Vagina (tissue), 2 donors: ENCODE measurements around the gene BCL2L2.
"Not testable (repeated sequence)": the region's sequence is repeated elsewhere in the genome, so short reads cannot be mapped to it uniquely, and the experiment has no call there.

ENCODE experiments used
- CTCF ChIP-seq, 3 experiments: fragments of 450-650 bp in 2 of 3; fragments of 200-600 bp in 1 of 3; sonication (generic) in 1 of 3; IDR thresholded peaks; one replicate each; pipeline ENCODE4 v1.5.1; 2017 to 2019; ENCODE audit warnings: antibody characterized with exemption in 3 of 3, mild to moderate bottlenecking in 2 of 3, moderate library complexity in 2 of 3
- POLR2A ChIP-seq, 2 donors: fragments of 450-650 bp; IDR thresholded peaks; one replicate each; pipeline ENCODE4 v1.6.1; 2017; ENCODE audit warnings: antibody characterized with exemption in 2 of 2, mild to moderate bottlenecking in 2 of 2, moderate library complexity in 2 of 2

DNA sequence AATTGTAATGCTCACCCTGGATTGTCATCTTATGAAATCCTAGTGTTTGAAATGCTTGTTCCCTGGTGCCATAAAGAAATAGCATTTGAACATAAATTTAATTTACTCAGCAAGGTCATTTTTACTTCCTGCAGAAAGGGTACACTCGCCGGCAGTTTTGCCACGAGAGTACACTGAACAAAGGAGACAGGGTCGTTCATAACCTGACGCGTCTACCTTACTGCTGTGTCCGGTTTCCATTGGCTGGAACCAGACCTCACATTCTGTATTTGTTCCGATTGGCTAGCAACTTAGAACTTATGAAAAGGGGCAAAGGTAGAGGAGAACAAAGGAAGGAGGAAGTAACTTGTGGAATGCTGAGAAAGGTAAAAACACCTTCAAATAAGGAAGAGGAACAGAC, 45.8 kb upstream of the BCL2L2 start:
- not testable (repeated sequence) for TF ChIP-seq POLR2A, CTCF (IDR thresholded peaks at IDR 0.05)
